CD4-positive, alpha-beta T cell treated with Interleukin-12 subunit alpha and Interleukin-12 subunit beta, for 1 hour (primary cell): Measurements from ENCODE around the gene NTNG2.
A peak's percentile ranks its signal among the peaks of the same experiment; 100 is the strongest.

Experiments used
- DNase-seq: peaks from one replicate; pipeline ENCODE4 v3.0.0-alpha.2; 2020

The NTNG2 gene

GRCh38 chr9:132268725-132269352 is 107.0 kb downstream of the NTNG2 start:
- peak; percentile 76 for DNase-seq

GRCh38 chr9:132269704-132270516 is 108.1 kb downstream of the NTNG2 start:
- peak; percentile 13 for DNase-seq

GRCh38 chr9:132274861-132275260 is 113.0 kb downstream of the NTNG2 start:
- no peak for DNase-seq

- no peak for DNase-seq
Measured at GRCh38 chr9:132283165-132283564, 121.3 kb downstream of the NTNG2 start.

- no peak for DNase-seq
Measured at GRCh38 chr9:132283863-132284262, 122.0 kb downstream of the NTNG2 start.

- no peak for DNase-seq
Measured at GRCh38 chr9:132287256-132287760, 125.5 kb downstream of the NTNG2 start.

- no peak for DNase-seq
Measured at GRCh38 chr9:132288361-132288760, 126.5 kb downstream of the NTNG2 start.

- no peak for DNase-seq
Measured at GRCh38 chr9:132288966-132289365, 127.1 kb downstream of the NTNG2 start.

GRCh38 chr9:132293145-132293721 is 131.4 kb downstream of the NTNG2 start:
- peak; percentile 23 for DNase-seq
